CD8-positive, alpha-beta memory T cell (primary cell): ENCODE measurements around the gene CIDEC. TPM values are rescaled to one million over a fixed set of nuclear protein-coding genes. Genes with fewer than 3 reads are reported as not detected.

Experiments used
- CTCF ChIA-PET: fragments of 350-600 bp; sonication (Branson Sonifier 250); formaldehyde crosslinking; loops from one replicate; lab custom pipeline; 2021; ENCODE audit warnings: antibody characterized with exemption; lab: Charles Lee
- POLR2A ChIA-PET: fragments of 350-600 bp; sonication (Branson Sonifier 250); formaldehyde crosslinking; loops from one replicate; lab custom pipeline; 2021; ENCODE audit warnings: antibody characterized with exemption; lab: Charles Lee
- DNase-seq, 5 donors: peaks; one replicate each; pipeline versions ENCODE4 v3.0.0 to v3.0.0-alpha.2; 2020 to 2022; ENCODE audit warnings: mixed read lengths in 1 of 5
- H3K27ac ChIP-seq: one replicate; pipeline ENCODE4 v1.7.0; 2013; ENCODE audit warnings: low read depth, mild to moderate bottlenecking, low read length, moderate library complexity
- H3K27me3 ChIP-seq: 2 replicates; pipeline ENCODE4 v1.7.0; 2013; ENCODE audit warnings: low read length, mild to moderate bottlenecking; ENCODE audit not compliant: insufficient read depth, poor library complexity, severe bottlenecking
- H3K36me3 ChIP-seq: 2 replicates; pipeline ENCODE4 v1.7.0; 2013; ENCODE audit warnings: mild to moderate bottlenecking, low read length, moderate library complexity; ENCODE audit not compliant: insufficient read depth
- H3K4me1 ChIP-seq: 2 replicates; pipeline ENCODE4 v1.7.0; 2013; ENCODE audit warnings: mild to moderate bottlenecking, low read length, moderate library complexity; ENCODE audit not compliant: insufficient read depth
- H3K4me3 ChIP-seq: 2 replicates; pipeline ENCODE4 v1.7.0; 2013; ENCODE audit warnings: mild to moderate bottlenecking, low read length
- H3K9me3 ChIP-seq: 2 replicates; pipeline ENCODE4 v1.7.0; 2013; ENCODE audit warnings: mild to moderate bottlenecking, low read length
- H3K27ac Mint-ChIP-seq, 8 donors: one replicate each; pipeline ENCODE4 v1.8.0; 2020 to 2021; ENCODE audit warnings: mixed read lengths in 8 of 8, mild to moderate bottlenecking in 6 of 8, inconsistent platforms in 3 of 8, moderate library complexity in 3 of 8
- H3K27me3 Mint-ChIP-seq, 2 donors: one replicate each; pipeline ENCODE4 v1.8.0; 2020 to 2021; ENCODE audit warnings: mixed read lengths in 2 of 2, mild to moderate bottlenecking in 1 of 2, moderate library complexity in 1 of 2
- H3K36me3 Mint-ChIP-seq, 3 donors: one replicate each; pipeline ENCODE4 v1.8.0; 2020 to 2021; ENCODE audit warnings: mixed read lengths in 3 of 3, inconsistent platforms in 1 of 3, mild to moderate bottlenecking in 1 of 3
- H3K4me1 Mint-ChIP-seq, 3 donors: one replicate each; pipeline ENCODE4 v1.8.0; 2020 to 2021; ENCODE audit warnings: mixed read lengths in 3 of 3, inconsistent platforms in 1 of 3, mild to moderate bottlenecking in 1 of 3
- H3K4me3 Mint-ChIP-seq, 7 donors: one replicate each; pipeline ENCODE4 v1.8.0; 2020 to 2021; ENCODE audit warnings: mixed read lengths in 7 of 7, mild to moderate bottlenecking in 6 of 7, moderate library complexity in 4 of 7, inconsistent platforms in 2 of 7
- H3K9me3 Mint-ChIP-seq, 5 donors: one replicate each; pipeline ENCODE4 v1.8.0; 2020 to 2022; ENCODE audit warnings: mixed read lengths in 5 of 5, mild to moderate bottlenecking in 3 of 5, moderate library complexity in 2 of 5, inconsistent platforms in 1 of 5
- polyA plus RNA-seq: library from polyadenylated mRNA; unstranded; fragments of 300-500 nt; fragmentation: Illumina TruSeq; gene quantifications from one replicate; pipeline ENCODE4 v1.2.3, GENCODE V29; 2021
- total RNA-seq, 2 experiments: library from RNA; stranded (reverse); gene quantifications; one replicate each; pipeline ENCODE4 v1.2.3, GENCODE V29; 2021

The CIDEC gene
- total RNA-seq (not detected), polyA plus RNA-seq (not detected)

DNA sequence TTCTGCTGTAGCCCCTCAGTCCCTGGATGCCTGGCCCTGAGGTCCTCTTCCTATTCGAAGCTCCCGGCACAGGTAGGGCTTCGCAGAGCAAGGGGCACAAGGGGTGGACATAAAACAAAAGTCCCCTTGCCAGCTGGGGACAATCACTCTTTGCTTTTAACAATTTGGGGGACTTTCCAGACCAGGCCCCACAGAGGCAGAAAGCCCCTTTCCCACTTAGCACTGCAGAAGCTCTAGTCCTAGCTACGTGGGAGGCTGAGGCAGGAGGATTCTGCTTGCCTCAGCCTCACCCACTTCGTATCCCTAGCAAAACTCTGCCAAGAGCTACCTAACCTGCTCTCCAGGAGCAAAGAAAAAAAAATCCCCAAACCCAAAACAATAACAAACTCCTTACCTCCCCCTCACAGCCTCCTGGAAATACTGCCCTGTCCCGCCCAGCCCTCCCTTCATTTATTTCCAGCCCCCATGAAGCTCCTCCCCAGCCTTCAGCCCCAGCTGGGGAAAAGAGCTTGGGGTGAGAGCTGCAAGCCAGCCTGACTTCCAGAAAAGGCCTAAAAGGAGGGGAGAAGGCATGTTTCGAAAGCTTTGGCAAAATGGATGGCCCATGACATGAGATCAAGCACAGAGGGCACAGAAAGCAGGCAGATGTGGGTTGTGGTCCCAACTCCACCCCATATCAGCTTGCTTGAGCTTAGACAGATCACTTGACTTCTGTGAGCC is at the start of gene CIDEC:
Gene CIDEC, minus strand, starts transcription at position 424 of the 720 bp plus-strand sequence. CDS start 1,767 bp downstream, outside the sequence.
- no peaks in the 10 kb centered on the region for H3K36me3 ChIP-seq
- Mint-ChIP-seq H3K27me3 (peaks cover 2 to 7% of the 10 kb centered on the region in 2 donors), H3K4me1 (no peaks in the 10 kb centered on the region), H3K9me3 (no peaks in the 10 kb centered on the region), H3K27ac (peak within 1 kb of the TSS in 1 of 8 donors; percentile 41), H3K36me3 (no peaks in the 10 kb centered on the region), H3K4me3 (no peak within 1 kb of the TSS)
- POLR2A ChIA-PET, result no interaction called here
- no peaks in the 10 kb centered on the region for H3K9me3 ChIP-seq
- no peaks in the 10 kb centered on the region for H3K27me3 ChIP-seq
- H3K4me3 ChIP-seq, result no peak within 1 kb of the TSS
- no peaks in the 10 kb centered on the region for H3K4me1 ChIP-seq
- H3K27ac ChIP-seq, result no peak within 1 kb of the TSS
- no peak for DNase-seq
- CTCF ChIA-PET, result no interaction called here

DNA sequence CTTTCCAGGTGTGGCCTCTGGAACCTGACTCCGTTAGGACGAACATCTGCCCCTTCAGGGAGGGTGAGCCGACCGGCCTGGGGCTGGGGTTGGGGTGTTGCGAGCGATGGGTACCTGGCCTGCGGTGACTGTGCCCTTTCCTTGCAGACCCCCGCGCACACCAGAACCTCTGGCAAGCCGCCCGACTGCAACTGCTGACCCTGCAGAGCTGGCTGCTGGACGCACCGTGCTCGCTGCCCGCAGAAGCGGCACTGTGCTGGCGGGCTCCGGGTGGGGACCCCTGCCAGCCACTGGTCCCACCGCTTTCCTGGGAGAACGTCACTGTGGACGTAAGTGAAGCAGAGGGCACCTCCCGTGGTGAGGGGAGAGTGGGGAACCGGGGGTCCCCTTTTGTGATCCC is 48.1 kb upstream of the CIDEC start:
- H3K9me3 ChIP-seq, result no peaks in the 10 kb centered on the region
- Mint-ChIP-seq H3K9me3 (no peaks in the 10 kb centered on the region), H3K27me3 (peaks cover 6 to 12% of the 10 kb centered on the region in 2 donors), H3K4me1 (peaks cover 11 to 25% (median 11%) of the 10 kb centered on the region in 3 donors), H3K4me3 (no peak overlapping the region), H3K27ac (no peak overlapping the region), H3K36me3 (no peaks in the 10 kb centered on the region)
- no peak for DNase-seq
- no peaks in the 10 kb centered on the region for H3K36me3 ChIP-seq
- H3K4me3 ChIP-seq, result no peak overlapping the region
- H3K4me1 ChIP-seq, result peaks cover 9% of the 10 kb centered on the region
- ChIA-PET CTCF (no interaction called here), POLR2A (no interaction called here)
- no peaks in the 10 kb centered on the region for H3K27me3 ChIP-seq
- H3K27ac ChIP-seq, result no peak overlapping the region

DNA sequence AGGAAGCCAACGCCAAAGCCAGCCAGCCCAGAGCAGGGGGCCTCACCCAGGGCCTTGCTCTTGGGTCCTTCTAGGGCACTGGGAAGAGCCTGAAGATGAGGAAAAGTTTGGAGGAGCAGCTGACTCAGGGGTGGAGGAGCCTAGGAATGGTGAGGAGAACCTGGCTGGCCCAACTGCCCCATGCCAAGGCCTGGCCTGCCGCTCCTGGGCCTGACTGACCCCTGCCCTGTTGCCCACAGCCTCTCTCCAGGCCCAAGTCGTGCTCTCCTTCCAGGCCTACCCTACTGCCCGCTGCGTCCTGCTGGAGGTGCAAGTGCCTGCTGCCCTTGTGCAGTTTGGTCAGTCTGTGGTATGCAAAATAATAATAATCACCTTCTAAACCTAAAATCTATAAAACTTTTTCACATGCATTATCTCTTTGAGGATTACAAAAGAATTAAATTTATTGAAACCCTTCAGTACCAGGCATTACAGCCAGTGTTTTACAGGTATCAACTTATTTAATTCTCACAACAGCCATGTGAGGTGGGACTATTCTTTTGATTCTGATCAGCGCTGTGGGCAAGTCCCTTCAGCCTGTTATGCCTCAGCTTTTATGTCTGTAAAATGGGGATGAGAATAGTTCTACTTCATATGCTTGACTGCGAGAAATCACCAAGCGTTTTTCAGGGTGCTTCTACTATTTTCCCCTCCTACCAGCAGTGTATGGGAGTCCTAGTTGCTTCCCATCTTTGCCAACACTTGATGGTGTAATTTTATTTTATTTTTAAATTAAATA is 38.4 kb upstream of the CIDEC start:
- ChIA-PET POLR2A (no interaction called here), CTCF (no interaction called here)
- Mint-ChIP-seq H3K27me3 (peaks cover 4 to 12% of the 10 kb centered on the region in 2 donors), H3K4me3 (peak overlapping the region in 1 of 7 donors; percentile 84), H3K27ac (peak overlapping the region in 1 of 8 donors; percentile 46), H3K4me1 (peaks cover 3 to 14% (median 8%) of the 10 kb centered on the region in 3 donors), H3K9me3 (no peaks in the 10 kb centered on the region), H3K36me3 (no peaks in the 10 kb centered on the region)
- no peaks in the 10 kb centered on the region for H3K27me3 ChIP-seq
- no peaks in the 10 kb centered on the region for H3K9me3 ChIP-seq
- H3K36me3 ChIP-seq, result no peaks in the 10 kb centered on the region
- H3K4me3 ChIP-seq, result no peak overlapping the region
- H3K4me1 ChIP-seq, result peaks cover 9% of the 10 kb centered on the region
- no peak for DNase-seq
- H3K27ac ChIP-seq, result no peak overlapping the region

- Mint-ChIP-seq H3K9me3 (no peaks in the 10 kb centered on the region), H3K4me3 (no peak overlapping the region), H3K4me1 (peaks cover 3 to 14% (median 8%) of the 10 kb centered on the region in 3 donors), H3K27ac (no peak overlapping the region), H3K27me3 (peaks cover 4 to 12% of the 10 kb centered on the region in 2 donors), H3K36me3 (no peaks in the 10 kb centered on the region)
- H3K4me3 ChIP-seq, result no peak overlapping the region
- no peak overlapping the region for H3K27ac ChIP-seq
- H3K4me1 ChIP-seq, result peaks cover 9% of the 10 kb centered on the region
- DNase-seq, result no peak
- no peaks in the 10 kb centered on the region for H3K9me3 ChIP-seq
- POLR2A ChIA-PET, result no interaction called here
- H3K36me3 ChIP-seq, result no peaks in the 10 kb centered on the region
- CTCF ChIA-PET, result no interaction called here
- H3K27me3 ChIP-seq, result no peaks in the 10 kb centered on the region
These were observed 37.8 kb upstream of the CIDEC start for GRCh38 chr3:9917820-9918219.

- peak within 1 kb of the TSS; percentile 64 for H3K27ac ChIP-seq
- ChIA-PET CTCF (interaction anchor here (1.8 kb wide), 1 partner anchor 16 kb away, joined by 7 read pairs; the partner anchor contains the start of gene CRELD1), POLR2A (interaction anchor here (0.6 to 2.9 kb wide), 3 partner anchors 15 to 335 kb away, joined by 4 to 14 read pairs (median 4); partner anchors contain the start of gene CRELD1)
- Mint-ChIP-seq H3K9me3 (no peaks in the 10 kb centered on the region), H3K27ac (peak within 1 kb of the TSS in 2 of 8 donors; percentile 43 to 88), H3K27me3 (peaks cover 7 to 11% of the 10 kb centered on the region in 2 donors), H3K4me1 (peaks cover 7 to 20% (median 15%) of the 10 kb centered on the region in 3 donors), H3K36me3 (no peaks in the 10 kb centered on the region), H3K4me3 (peak within 1 kb of the TSS; percentile 74 to 93 (median 77))
- H3K27me3 ChIP-seq, result no peaks in the 10 kb centered on the region
- DNase-seq, result no peak
- H3K4me3 ChIP-seq, result peak within 1 kb of the TSS; percentile 49
- H3K4me1 ChIP-seq, result peaks cover 9% of the 10 kb centered on the region
- no peaks in the 10 kb centered on the region for H3K36me3 ChIP-seq
- no peaks in the 10 kb centered on the region for H3K9me3 ChIP-seq
These were observed 37.0 kb upstream of the CIDEC start, which contains the start of gene IL17RC for GRCh38 chr3:9916734-9917680. IL17RC (plus strand) TSS chr3:9917098; CDS start chr3:9917316, 218 bp downstream.

GRCh38 chr3:9916346-9916733 is 36.3 kb upstream of the CIDEC start:
- peaks cover 7 to 13% of the 10 kb centered on the region in 2 donors for H3K27me3 Mint-ChIP-seq
- Histone ChIP-seq H3K36me3 (no peaks in the 10 kb centered on the region), H3K9me3 (no peaks in the 10 kb centered on the region), H3K4me3 (peak overlapping the region; percentile 22), H3K27ac (peak overlapping the region; percentile 51), H3K27me3 (no peaks in the 10 kb centered on the region), H3K4me1 (peaks cover 9% of the 10 kb centered on the region)
- H3K4me3 Mint-ChIP-seq, result peak overlapping the region; percentile 40 to 93 (median 76)
- POLR2A ChIA-PET, result interaction anchor here (0.6 to 2.9 kb wide), 3 partner anchors 16 to 336 kb away, joined by 4 to 14 read pairs (median 4); partner anchors contain the start of gene CRELD1
- no peaks in the 10 kb centered on the region for H3K36me3 Mint-ChIP-seq
- CTCF ChIA-PET, result interaction anchor here (1.8 kb wide), 1 partner anchor 17 kb away, joined by 7 read pairs; the partner anchor contains the start of gene CRELD1
- DNase-seq, result no peak
- H3K4me1 Mint-ChIP-seq, result peaks cover 7 to 21% (median 15%) of the 10 kb centered on the region in 3 donors
- peak overlapping the region in 1 of 8 donors; percentile 43 for H3K27ac Mint-ChIP-seq
- no peaks in the 10 kb centered on the region for H3K9me3 Mint-ChIP-seq
